Subcutaneous preadipocyte (primary cell): ENCODE measurements around the gene SHC3. TPM values are rescaled to one million over a fixed set of nuclear protein-coding genes. Genes with fewer than 3 reads are reported as not detected.

Experiments
- total RNA-seq: library from RNA; depleted of rRNA; stranded (reverse); fragments of >200 nt; gene quantifications from 2 replicates; pipeline ENCODE4 v1.2.3, GENCODE V29; 2012

Gene SHC3, protein sequence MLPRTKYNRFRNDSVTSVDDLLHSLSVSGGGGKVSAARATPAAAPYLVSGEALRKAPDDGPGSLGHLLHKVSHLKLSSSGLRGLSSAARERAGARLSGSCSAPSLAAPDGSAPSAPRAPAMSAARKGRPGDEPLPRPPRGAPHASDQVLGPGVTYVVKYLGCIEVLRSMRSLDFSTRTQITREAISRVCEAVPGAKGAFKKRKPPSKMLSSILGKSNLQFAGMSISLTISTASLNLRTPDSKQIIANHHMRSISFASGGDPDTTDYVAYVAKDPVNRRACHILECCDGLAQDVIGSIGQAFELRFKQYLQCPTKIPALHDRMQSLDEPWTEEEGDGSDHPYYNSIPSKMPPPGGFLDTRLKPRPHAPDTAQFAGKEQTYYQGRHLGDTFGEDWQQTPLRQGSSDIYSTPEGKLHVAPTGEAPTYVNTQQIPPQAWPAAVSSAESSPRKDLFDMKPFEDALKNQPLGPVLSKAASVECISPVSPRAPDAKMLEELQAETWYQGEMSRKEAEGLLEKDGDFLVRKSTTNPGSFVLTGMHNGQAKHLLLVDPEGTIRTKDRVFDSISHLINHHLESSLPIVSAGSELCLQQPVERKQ
- 2.6 and 3.7 TPM in 2 replicates for total RNA-seq

DNA sequence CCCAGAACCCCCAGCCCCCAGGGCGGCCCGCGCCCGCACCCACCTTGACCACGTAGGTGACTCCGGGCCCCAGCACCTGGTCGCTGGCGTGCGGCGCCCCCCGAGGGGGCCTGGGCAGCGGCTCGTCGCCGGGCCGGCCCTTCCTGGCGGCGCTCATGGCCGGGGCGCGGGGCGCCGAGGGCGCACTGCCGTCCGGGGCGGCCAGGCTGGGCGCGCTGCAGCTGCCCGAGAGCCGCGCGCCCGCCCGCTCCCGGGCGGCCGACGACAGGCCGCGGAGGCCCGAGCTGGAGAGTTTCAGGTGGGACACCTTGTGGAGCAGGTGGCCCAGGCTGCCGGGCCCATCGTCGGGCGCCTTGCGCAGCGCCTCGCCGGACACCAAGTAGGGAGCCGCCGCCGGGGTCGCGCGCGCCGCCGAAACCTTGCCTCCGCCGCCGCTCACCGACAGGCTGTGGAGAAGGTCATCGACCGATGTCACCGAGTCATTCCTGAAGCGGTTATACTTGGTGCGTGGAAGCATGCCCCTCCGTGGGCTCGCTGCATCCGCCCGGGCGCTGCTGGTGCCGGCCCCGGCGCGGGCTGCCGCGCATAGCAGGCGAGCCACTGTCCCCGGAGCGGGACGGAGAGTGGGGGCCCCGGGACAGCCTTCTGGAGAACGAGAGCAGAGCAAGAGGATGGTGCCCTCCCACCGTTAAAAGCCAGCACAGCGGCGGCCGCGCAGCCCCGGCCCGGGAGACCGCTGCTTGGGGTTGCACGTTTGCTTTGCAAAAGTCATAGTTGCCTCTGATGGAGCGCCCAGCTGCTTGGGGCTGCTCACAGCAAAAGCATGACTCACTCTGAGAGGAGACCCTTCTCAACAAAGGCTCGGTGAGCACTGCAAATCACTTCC lies at the start of gene SHC3:
Gene SHC3, minus strand, starts transcription at position 875 of the 886 bp plus-strand sequence. Its CDS starts 358 bp downstream, at position 517.

DNA sequence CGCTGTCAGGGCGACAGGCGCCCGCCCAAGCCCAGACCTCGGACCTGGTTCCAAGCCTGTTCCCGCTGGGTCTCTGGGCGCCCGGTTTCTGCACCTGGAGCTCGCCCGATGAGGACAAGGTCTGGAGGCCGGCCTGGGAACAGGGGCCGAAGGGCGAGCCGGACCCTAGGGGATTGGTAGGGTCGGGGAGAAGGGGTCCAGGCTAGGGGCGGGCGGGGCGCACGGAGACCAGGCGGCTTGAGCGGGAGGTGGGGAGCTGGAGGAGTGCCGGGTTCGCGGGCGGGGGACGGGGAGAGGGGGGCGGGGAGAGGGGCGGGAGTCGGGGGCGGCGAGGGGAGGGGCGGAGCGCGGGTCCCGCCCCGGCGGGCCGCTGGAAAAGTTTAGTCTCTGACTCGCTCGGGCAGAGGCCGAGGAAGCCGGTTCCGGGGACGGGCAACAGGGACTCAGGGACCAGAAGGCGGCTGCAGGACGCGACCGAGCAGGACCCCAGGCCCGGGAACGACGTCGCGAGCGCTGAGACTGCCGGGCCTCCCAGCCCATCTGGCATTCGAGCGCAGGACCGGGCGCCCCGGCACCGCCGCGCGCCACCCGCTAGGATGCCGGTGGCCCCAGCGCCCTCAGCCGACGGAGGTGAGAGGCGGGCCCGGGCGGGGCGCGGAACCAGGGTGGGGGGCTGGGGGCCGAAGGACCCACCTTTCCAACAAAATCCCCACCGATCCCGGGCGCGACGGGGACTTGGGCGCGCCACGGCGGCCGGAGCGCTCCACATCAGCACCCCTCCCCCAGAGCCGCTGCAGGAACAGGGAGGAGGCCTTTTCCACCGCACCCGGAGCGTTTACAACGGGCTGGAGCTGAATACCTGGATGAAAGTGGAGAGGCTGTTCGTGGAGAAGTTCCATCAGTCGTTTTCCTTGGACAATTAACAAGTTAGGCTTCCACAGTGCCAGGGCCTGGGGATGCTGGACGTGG lies 187.3 kb downstream of the SHC3 start, which contains the start of gene S1PR3:
Gene S1PR3, plus strand, starts transcription at position 403 of the 969 bp plus-strand sequence. CDS start 9,733 bp downstream, outside the sequence.

Other genes starting within 250 kb of the SHC3 start
- gene S1PR3, start 187.3 kb downstream of the SHC3 start, total RNA-seq, result 92.2 and 119 TPM in 2 replicates
- gene CKS2, start 132.4 kb upstream of the SHC3 start, total RNA-seq, result 201 and 214 TPM in 2 replicates
- gene SECISBP2, start 139.7 kb upstream of the SHC3 start, total RNA-seq, result 24.3 and 31.3 TPM in 2 replicates